GM12874 (cell line): ENCODE results near the gene SPATA4.

Source experiments
- CTCF ChIP-seq: IDR thresholded peaks from 2 replicates; pipeline ENCODE4 v1.5.1; 2011; ENCODE audit warnings: low read depth, mild to moderate bottlenecking, control low read depth, low read length, moderate library complexity; ENCODE audit not compliant: insufficient read depth

SPATA4 gene

GRCh38 chr4:176229645-176230044 is 34.3 kb upstream of the SPATA4 start:
- no peak for TF ChIP-seq CTCF

GRCh38 chr4:176226736-176227135 is 31.4 kb upstream of the SPATA4 start:
- TF ChIP-seq CTCF = no peak

- no peak for TF ChIP-seq CTCF
These were observed 28.2 kb upstream of the SPATA4 start for GRCh38 chr4:176223561-176223960.

- no peak for TF ChIP-seq CTCF
These were observed 26.8 kb upstream of the SPATA4 start for GRCh38 chr4:176222149-176222548.

- TF ChIP-seq CTCF = no peak
These were observed 22.1 kb upstream of the SPATA4 start for GRCh38 chr4:176217510-176217909.

- TF ChIP-seq CTCF = no peak
These were observed 15.4 kb upstream of the SPATA4 start for GRCh38 chr4:176210579-176211296.

GRCh38 chr4:176210101-176210500 is 14.7 kb upstream of the SPATA4 start:
- TF ChIP-seq CTCF = no peak
